ENCODE results near the gene TICAM2. TPM values are rescaled to one million over a fixed set of nuclear protein-coding genes. Genes with fewer than 3 reads are reported as not detected.
"Not testable (repeated sequence)": the region's sequence is repeated elsewhere in the genome, so short reads cannot be mapped to it uniquely, and the experiment has no call there.

The TICAM2 gene, protein sequence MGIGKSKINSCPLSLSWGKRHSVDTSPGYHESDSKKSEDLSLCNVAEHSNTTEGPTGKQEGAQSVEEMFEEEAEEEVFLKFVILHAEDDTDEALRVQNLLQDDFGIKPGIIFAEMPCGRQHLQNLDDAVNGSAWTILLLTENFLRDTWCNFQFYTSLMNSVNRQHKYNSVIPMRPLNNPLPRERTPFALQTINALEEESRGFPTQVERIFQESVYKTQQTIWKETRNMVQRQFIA
- 1 to 10 TPM; 1.2 to 4.7 (median 3.1) TPM for total RNA-seq

DNA sequence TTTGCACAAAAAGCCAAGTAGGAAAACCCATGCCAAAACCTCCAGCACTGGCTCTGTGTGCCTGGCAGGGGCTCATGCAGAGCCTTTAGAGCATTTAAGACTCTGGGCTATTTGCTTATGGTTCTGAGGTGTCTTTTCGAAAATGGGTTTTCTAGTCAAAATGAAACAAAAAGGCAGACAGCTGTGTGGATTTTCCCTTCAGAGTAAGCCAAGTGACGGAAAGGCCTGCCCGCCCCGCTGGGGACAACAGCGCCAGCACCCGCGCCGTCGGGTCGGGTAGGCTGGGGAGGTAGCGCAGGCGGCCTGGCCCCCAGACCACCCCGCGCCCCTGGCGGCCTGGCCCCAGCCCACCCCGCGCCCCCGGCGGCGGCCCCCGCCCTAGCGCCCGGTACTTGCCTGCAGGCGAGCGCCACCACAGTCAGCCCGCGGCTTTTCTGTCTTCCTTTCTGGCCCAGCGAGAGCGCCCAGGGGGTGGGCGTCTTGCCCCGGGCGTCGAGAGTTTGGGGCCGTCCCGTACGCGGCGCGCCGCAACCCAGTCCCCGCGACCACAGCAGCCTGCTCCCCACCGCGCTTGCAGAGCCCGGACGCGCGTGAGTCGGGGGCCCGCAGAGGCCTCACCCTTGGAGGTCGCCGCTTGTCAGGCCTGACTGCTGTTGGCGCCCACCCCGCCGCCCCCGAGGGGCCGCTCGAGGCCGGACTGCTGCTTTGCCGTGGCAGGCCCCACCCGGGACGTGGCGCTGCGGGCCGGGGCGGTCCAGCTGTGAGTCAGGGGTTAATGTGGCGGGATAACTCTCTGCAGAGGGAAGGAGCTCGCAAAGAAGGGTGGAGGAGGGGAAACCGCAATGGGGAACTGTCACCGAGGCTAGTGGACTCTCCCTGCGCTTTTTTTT lies at the start of gene TICAM2:
TICAM2 (minus strand) TSS at position 779 of the 890 bp plus-strand sequence. CDS start 21,223 bp downstream, outside the sequence.
- ATAC-seq = peak; percentile 86
- H3K4me1 ChIP-seq = peaks cover 0 to 60% (median 11%) of the 10 kb centered on the region in 3 donors
- 0% methylated on average over 3 to 4 of the region's 71 CpGs for WGBS, 2 donors (ENCODE audit: low coverage in 1 of 2)

DNA sequence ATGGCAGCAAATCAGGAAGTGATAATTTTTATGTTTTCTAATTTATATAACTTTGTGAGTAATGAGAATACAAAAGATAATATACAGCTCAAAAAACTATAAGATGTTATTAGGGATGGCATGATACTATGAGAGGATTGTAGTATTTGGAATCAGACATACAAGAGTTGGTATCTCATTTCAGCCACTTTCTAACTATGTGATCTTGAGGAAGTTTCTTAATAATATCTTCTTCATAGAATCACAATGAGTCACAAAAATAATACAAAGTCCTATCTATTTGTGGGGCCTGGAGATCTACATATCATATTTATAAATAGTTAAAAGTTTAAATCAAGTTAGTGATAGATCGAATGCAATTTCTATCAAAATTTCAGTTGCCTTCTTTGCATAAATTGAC lies 47.3 kb upstream of the TICAM2 start:
- H3K4me3 ChIP-seq = no peak overlapping the region
- H3K27ac ChIP-seq = no peak overlapping the region
- WGBS, 2 donors (ENCODE audit: low coverage in 1 of 2) = 92 to 93% methylated on average over 1 of the region's 1 CpG
- no peak for TF ChIP-seq POLR2AphosphoS5 (IDR thresholded peaks at IDR 0.05)
- TF ChIP-seq, protein P1, sequence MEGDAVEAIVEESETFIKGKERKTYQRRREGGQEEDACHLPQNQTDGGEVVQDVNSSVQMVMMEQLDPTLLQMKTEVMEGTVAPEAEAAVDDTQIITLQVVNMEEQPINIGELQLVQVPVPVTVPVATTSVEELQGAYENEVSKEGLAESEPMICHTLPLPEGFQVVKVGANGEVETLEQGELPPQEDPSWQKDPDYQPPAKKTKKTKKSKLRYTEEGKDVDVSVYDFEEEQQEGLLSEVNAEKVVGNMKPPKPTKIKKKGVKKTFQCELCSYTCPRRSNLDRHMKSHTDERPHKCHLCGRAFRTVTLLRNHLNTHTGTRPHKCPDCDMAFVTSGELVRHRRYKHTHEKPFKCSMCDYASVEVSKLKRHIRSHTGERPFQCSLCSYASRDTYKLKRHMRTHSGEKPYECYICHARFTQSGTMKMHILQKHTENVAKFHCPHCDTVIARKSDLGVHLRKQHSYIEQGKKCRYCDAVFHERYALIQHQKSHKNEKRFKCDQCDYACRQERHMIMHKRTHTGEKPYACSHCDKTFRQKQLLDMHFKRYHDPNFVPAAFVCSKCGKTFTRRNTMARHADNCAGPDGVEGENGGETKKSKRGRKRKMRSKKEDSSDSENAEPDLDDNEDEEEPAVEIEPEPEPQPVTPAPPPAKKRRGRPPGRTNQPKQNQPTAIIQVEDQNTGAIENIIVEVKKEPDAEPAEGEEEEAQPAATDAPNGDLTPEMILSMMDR (IDR thresholded peaks at IDR 0.05) = no peak
- TF ChIP-seq POLR2A (IDR thresholded peaks at IDR 0.05) = no peak
- no peak for TF ChIP-seq EP300 (IDR thresholded peaks at IDR 0.05)
- peaks cover 4% of the 10 kb centered on the region for H3K27me3 ChIP-seq
- no peaks in the 10 kb centered on the region for H3K9me3 ChIP-seq
- no peaks in the 10 kb centered on the region for H3K36me3 ChIP-seq
- H3K4me1 ChIP-seq = no peaks in the 10 kb centered on the region
- ATAC-seq = no peak

More for the DNA sequence above, at the start of gene TICAM2:
- H3K36me3 ChIP-seq = no peaks in the 10 kb centered on the region
- H3K27me3 ChIP-seq = no peaks in the 10 kb centered on the region
- TF ChIP-seq, protein P1 (IDR thresholded peaks at IDR 0.05) = peak; percentile 2 to 58 (median 7)
- TF ChIP-seq EP300 (IDR thresholded peaks at IDR 0.05) = no peak
- TF ChIP-seq POLR2AphosphoS5 (IDR thresholded peaks at IDR 0.05) = peak; percentile 18
- peak in 1 of 2 donors; percentile 35 for TF ChIP-seq POLR2A (IDR thresholded peaks at IDR 0.05)
- peak within 1 kb of the TSS; percentile 69 to 97 (median 93) for H3K27ac ChIP-seq
- peak within 1 kb of the TSS; percentile 78 to 90 for H3K4me3 ChIP-seq
- no peaks in the 10 kb centered on the region for H3K9me3 ChIP-seq

DNA sequence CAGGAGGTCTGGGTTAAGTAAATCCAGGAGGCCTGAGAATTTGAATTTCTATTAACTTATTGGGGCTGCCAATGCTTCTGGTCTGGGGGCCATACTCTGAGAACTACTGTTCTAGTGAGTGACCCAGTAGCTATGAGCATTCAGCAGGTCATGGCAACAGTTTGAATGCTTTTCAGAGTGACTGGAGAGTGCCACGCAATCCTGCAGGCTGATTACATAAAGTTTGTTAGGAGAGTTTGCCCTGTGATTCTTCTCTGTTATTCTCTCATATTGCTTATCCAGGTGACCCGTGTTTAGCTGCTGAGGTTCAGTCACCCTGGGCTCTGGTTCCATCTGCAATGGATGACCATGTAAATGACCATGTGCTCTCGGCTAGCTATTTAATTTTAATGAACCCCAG lies 45.8 kb upstream of the TICAM2 start:
- H3K4me1 ChIP-seq = no peaks in the 10 kb centered on the region
- 50 to 71% methylated on average over 3 of the region's 3 CpGs for WGBS, 2 donors (ENCODE audit: low coverage in 1 of 2)

DNA sequence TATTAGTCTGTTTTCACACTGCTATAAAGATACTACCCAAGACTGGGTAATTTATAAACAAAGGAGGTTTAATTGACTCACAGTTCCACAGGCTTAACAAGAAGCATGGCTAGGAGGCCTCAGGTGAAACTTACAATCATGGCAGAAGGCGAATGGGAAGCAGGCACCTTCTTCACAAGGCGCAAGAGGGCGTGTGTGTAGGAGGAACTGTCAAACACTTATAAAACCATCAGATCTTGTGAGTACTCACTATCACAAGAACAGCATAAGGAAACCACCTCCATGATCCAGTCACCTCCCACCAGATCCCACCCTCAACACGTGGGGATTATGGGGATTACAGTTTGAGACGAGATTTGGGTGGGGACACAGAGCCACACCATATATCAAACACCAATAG lies 43.1 kb upstream of the TICAM2 start:
- peaks cover 12% of the 10 kb centered on the region for H3K27me3 ChIP-seq
- not testable (repeated sequence) for H3K36me3 ChIP-seq, H3K27ac ChIP-seq, H3K4me3 ChIP-seq, H3K9me3 ChIP-seq, H3K4me1 ChIP-seq, ATAC-seq
- WGBS, 2 donors (ENCODE audit: low coverage in 1 of 2) = 70 to 78% methylated on average over 4 of the region's 5 CpGs

More for the DNA sequence above, 45.8 kb upstream of the TICAM2 start:
- no peak for ATAC-seq
- no peak overlapping the region for H3K27ac ChIP-seq
- peaks cover 7% of the 10 kb centered on the region for H3K27me3 ChIP-seq
- H3K4me3 ChIP-seq = no peak overlapping the region
- TF ChIP-seq EP300 (IDR thresholded peaks at IDR 0.05) = no peak
- no peaks in the 10 kb centered on the region for H3K36me3 ChIP-seq
- no peaks in the 10 kb centered on the region for H3K9me3 ChIP-seq

DNA sequence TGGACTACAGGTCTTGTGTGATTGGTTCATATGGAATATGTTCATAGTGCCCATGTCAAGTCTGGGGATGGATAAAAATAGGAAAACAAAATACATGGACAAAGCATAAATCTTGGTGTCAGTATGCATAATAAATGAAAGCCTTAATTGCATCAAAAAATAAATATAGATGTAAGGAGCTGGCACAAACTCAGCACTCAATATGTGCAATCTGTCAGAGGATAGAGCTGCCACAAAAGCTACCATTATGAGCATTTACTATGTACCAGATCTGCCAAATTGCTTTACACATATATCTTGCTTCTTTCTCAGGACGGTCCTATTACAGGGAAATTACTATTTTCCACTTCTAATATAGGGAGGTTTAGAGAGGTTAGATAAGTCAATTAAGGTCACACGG lies 41.8 kb upstream of the TICAM2 start:
- H3K9me3 ChIP-seq = no peaks in the 10 kb centered on the region
- H3K36me3 ChIP-seq = no peaks in the 10 kb centered on the region
- H3K27me3 ChIP-seq = peaks cover 14% of the 10 kb centered on the region
- TF ChIP-seq, protein P1 (IDR thresholded peaks at IDR 0.05) = no peak
- TF ChIP-seq POLR2A (IDR thresholded peaks at IDR 0.05) = no peak
- H3K4me3 ChIP-seq = no peak overlapping the region
- no peak overlapping the region for H3K27ac ChIP-seq
- 77 to 89% methylated on average over 2 of the region's 2 CpGs for WGBS, 2 donors (ENCODE audit: low coverage in 1 of 2)
- no peaks in the 10 kb centered on the region for H3K4me1 ChIP-seq
- ATAC-seq = no peak

Measured in gastroesophageal sphincter (tissue), 4 donors.